Liver (tissue), 3 donors: ENCODE data around the gene FADS2.

Experiments used
- ATF3 ChIP-seq: IDR thresholded peaks from 2 replicates; pipeline ENCODE4 v1.6.1; 2016; ENCODE audit warnings: antibody characterized with exemption
- CTCF ChIP-seq: fragments of 150-350 bp; IDR thresholded peaks from 2 replicates; pipeline ENCODE4 v1.5.1; 2017; ENCODE audit warnings: improper control_type of control experiment, low read depth, low read length; ENCODE audit not compliant: missing input control
- FOXA1 ChIP-seq: IDR thresholded peaks from 2 replicates; pipeline ENCODE4 v1.6.1; 2016; ENCODE audit warnings: antibody characterized with exemption
- GABPA ChIP-seq, 2 donors: IDR thresholded peaks in 1 of 2; conservative IDR thresholded peaks in 1 of 2; 2 replicates each; pipeline ENCODE4 v1.6.1; 2016; ENCODE audit warnings: antibody characterized with exemption in 2 of 2, mild to moderate bottlenecking in 1 of 2, moderate library complexity in 1 of 2
- JUND ChIP-seq, 2 donors: IDR thresholded peaks; 2 replicates each; pipeline ENCODE4 v1.6.1; 2016; ENCODE audit warnings: antibody characterized with exemption in 2 of 2
- MAX ChIP-seq: IDR thresholded peaks from 2 replicates; pipeline ENCODE4 v1.6.1; 2016; ENCODE audit warnings: antibody characterized with exemption
- RAD21 ChIP-seq, 2 donors: IDR thresholded peaks; 2 replicates each; pipeline ENCODE4 v1.6.1; 2016; ENCODE audit warnings: antibody characterized with exemption in 2 of 2, mild to moderate bottlenecking in 2 of 2
- SP1 ChIP-seq: IDR thresholded peaks from 2 replicates; pipeline ENCODE4 v1.6.1; 2018; ENCODE audit warnings: antibody characterized with exemption, mild to moderate bottlenecking
- TAF1 ChIP-seq: conservative IDR thresholded peaks from 2 replicates; pipeline ENCODE4 v1.6.1; 2016; ENCODE audit warnings: antibody characterized with exemption, mild to moderate bottlenecking
- YY1 ChIP-seq: IDR thresholded peaks from 2 replicates; pipeline ENCODE4 v1.6.1; 2016; ENCODE audit warnings: antibody characterized with exemption, mild to moderate bottlenecking
- ZBTB33 ChIP-seq: IDR thresholded peaks from 2 replicates; pipeline ENCODE4 v1.6.1; 2016; ENCODE audit warnings: antibody characterized with exemption
- donor health status: healthy.
- donor health status: healthy.

GRCh38 chr11:61787928-61788491 lies 40.1 kb upstream of the FADS2 start:
- TF ChIP-seq CTCF (peak; percentile 24), YY1 (no peak), ATF3 (no peak), GABPA (IDR thresholded peaks at IDR 0.05 in 1 of 2, conservative IDR thresholded peaks at IDR 0.05 in 1 of 2) (no peak), TAF1 (no peak), JUND (IDR thresholded peaks at IDR 0.05) (no peak), FOXA1 (no peak), MAX (no peak), SP1 (no peak), RAD21 (IDR thresholded peaks at IDR 0.05) (peak; percentile 50 to 72), ZBTB33 (no peak)
